HepG2 (cell line): Measurements from ENCODE around the gene ENTPD2. TPM values are rescaled to one million over a fixed set of nuclear protein-coding genes. Genes with fewer than 3 reads are reported as not detected.
A peak's percentile ranks its signal among the peaks of the same experiment; 100 is the strongest.

ENCODE experiments used
- DNMT3B ChIP-seq: conservative IDR thresholded peaks from 2 replicates; pipeline ENCODE4 v1.6.1; 2016; ENCODE audit warnings: missing biosample characterization, control low read depth
- MTA1 ChIP-seq: sonication (generic); formaldehyde crosslinking; IDR thresholded peaks from 2 replicates; pipeline ENCODE4 v1.4.0; 2020; ENCODE audit warnings: missing genetic modification reagents, mild to moderate bottlenecking, borderline replicate concordance
- MTERF4 ChIP-seq: sonication (generic); formaldehyde crosslinking; IDR thresholded peaks from 2 replicates; pipeline ENCODE4 v1.8.0; 2023; ENCODE audit warnings: mild to moderate bottlenecking, missing genetic modification reagents
- NFAT5 ChIP-seq: sonication (generic); formaldehyde crosslinking; IDR thresholded peaks from 2 replicates; pipeline ENCODE4 v1.4.0; 2020; ENCODE audit warnings: missing genetic modification reagents
- POLR2G ChIP-seq: fragments of 200-400 bp; formaldehyde crosslinking; IDR thresholded peaks from 2 replicates; pipeline ENCODE4 v1.6.1; 2018; ENCODE audit warnings: mild to moderate bottlenecking, low read depth, low read length, moderate library complexity
- RFX5 ChIP-seq: IDR thresholded peaks from 2 replicates; pipeline ENCODE4 v1.6.1; 2011; ENCODE audit warnings: low read depth, low read length, improper control_type of control experiment
- SNAPC2 ChIP-seq: sonication (generic); formaldehyde crosslinking; IDR thresholded peaks from 2 replicates; pipeline ENCODE4 v1.8.1; 2022; ENCODE audit warnings: mild to moderate bottlenecking, missing genetic modification reagents
- YY1 ChIP-seq: IDR thresholded peaks from 2 replicates; pipeline ENCODE4 v1.6.1; 2011; ENCODE audit warnings: low read length, low read depth, moderate library complexity, mild to moderate bottlenecking; ENCODE audit not compliant: insufficient read depth, insufficient replicate concordance
- ZFX ChIP-seq: sonication (generic); formaldehyde crosslinking; IDR thresholded peaks from 2 replicates; pipeline ENCODE4 v1.4.0; 2020; ENCODE audit warnings: mild to moderate bottlenecking, low read depth, missing genetic modification reagents, moderate library complexity
- ZNF343 ChIP-seq: sonication (generic); formaldehyde crosslinking; IDR thresholded peaks from 2 replicates; pipeline ENCODE4 v1.4.0; 2020; ENCODE audit warnings: mild to moderate bottlenecking, missing genetic modification reagents
- ZNF407 ChIP-seq: sonication (generic); formaldehyde crosslinking; IDR thresholded peaks from one replicate; pipeline ENCODE4 v1.5.1; 2020; ENCODE audit warnings: mild to moderate bottlenecking, missing genetic modification reagents; ENCODE audit errors: not compliant biosample characterization
- ZNF484 ChIP-seq: sonication (generic); formaldehyde crosslinking; IDR thresholded peaks from 2 replicates; pipeline ENCODE4 v1.5.1; 2020; ENCODE audit warnings: mild to moderate bottlenecking, low read depth, missing genetic modification reagents, borderline replicate concordance
- ZNF737 ChIP-seq: sonication (generic); formaldehyde crosslinking; IDR thresholded peaks from 2 replicates; pipeline ENCODE4 v1.5.0; 2020; ENCODE audit warnings: missing genetic modification reagents, mild to moderate bottlenecking, borderline replicate concordance
- polyA plus RNA-seq, 8 experiments: library from polyadenylated mRNA; depleted of rRNA in 3 of 8; stranded (reverse) in 7 of 8; unstranded in 1 of 8; fragments of >200 nt; fragmentation: Illumina TruSeq in 4 of 8; extraction: Trizol in 4 of 8; gene quantifications; 2 replicates each; pipeline versions ENCODE4 v1.2.1 to v1.2.3, GENCODE V29; 2011 to 2016; ENCODE audit warnings: low read depth in 4 of 8, missing spikeins in 1 of 8, mixed read lengths in 1 of 8; ENCODE audit not compliant: insufficient read depth in 1 of 8
- total RNA-seq, 5 experiments: library from RNA; depleted of rRNA; stranded (reverse); fragments of >200 nt; fragmentation: Illumina TruSeq; extraction: Trizol; gene quantifications; 2 replicates each; pipeline ENCODE4 v1.2.3, GENCODE V29; 2016; ENCODE audit warnings: low read depth in 1 of 5

ENTPD2 gene
- total and polyA plus RNA-seq, 2 of the 13 experiments (the other 11 are each of a cell fraction or from before 2014, with no cell fraction given), result 0.95 to 3.2 TPM

GRCh38 chr9:137029058-137029936 is 24.6 kb downstream of the ENTPD2 start (continued):
- TF ChIP-seq ZNF407 (CRISPR knock-in tag), result no peak
- TF ChIP-seq RFX5, result no peak
- no peak for TF ChIP-seq ZNF343 (CRISPR knock-in tag)
- TF ChIP-seq SNAPC2 (CRISPR knock-in tag), result no peak
- TF ChIP-seq MTA1, result no peak; the same call in 1 of the 2 replicates
- no peak for TF ChIP-seq POLR2G
- no peak for TF ChIP-seq DNMT3B
- peak; percentile 9 for TF ChIP-seq YY1
- TF ChIP-seq MTERF4, result no peak
- peak; percentile 39; the same call in 1 of the 2 replicates for TF ChIP-seq ZFX (CRISPR knock-in tag)
- no peak for TF ChIP-seq ZNF484 (CRISPR knock-in tag)
- no peak for TF ChIP-seq ZNF737 (CRISPR knock-in tag)
- no peak for TF ChIP-seq NFAT5 (CRISPR knock-in tag)
